Lower leg skin (tissue), 4 donors: ENCODE results near the gene SOCS2. TPM values are rescaled to one million over a fixed set of nuclear protein-coding genes. Genes with fewer than 3 reads are reported as not detected.

Experiments used
- DNase-seq, 2 donors: peaks; one replicate each; pipeline ENCODE4 v3.0.0-alpha.2; 2019; ENCODE audit warnings: low spot score in 2 of 2
- H3K4me3 ChIP-seq: fragments of 200-600 bp; sonication (generic); 2 replicates; pipeline ENCODE4 v1.5.1; 2017; ENCODE audit warnings: mild to moderate bottlenecking, low read depth; ENCODE audit not compliant: poor library complexity, severe bottlenecking
- CTCF ChIP-seq, 3 donors: fragments of 450-650 bp; IDR thresholded peaks; one replicate each; pipeline ENCODE4 v1.5.1; 2016; ENCODE audit warnings: antibody characterized with exemption in 3 of 3, mild to moderate bottlenecking in 3 of 3, moderate library complexity in 2 of 3
- POLR2A ChIP-seq, 2 donors: fragments of 450-650 bp; IDR thresholded peaks; one replicate each; pipeline ENCODE4 v1.6.1; 2016 to 2017; ENCODE audit warnings: antibody characterized with exemption in 2 of 2, mild to moderate bottlenecking in 1 of 2, moderate library complexity in 1 of 2
- WGBS, 2 donors: methylation state at CpG; one replicate each; pipeline ENCODE4 v1.1.5; 2018; 5-methylcytosine and 5-hydroxymethylcytosine counted together
- intact Hi-C: fragments of 100-400 bp; cut with DNase I; formaldehyde crosslinking; loops from one replicate; pipeline ENCODE4 v1.15.0; 2023; ENCODE audit warnings: low total_unique reads
- total RNA-seq, 4 donors: library from RNA; depleted of rRNA; stranded (reverse); fragments of >200 nt; gene quantifications; one replicate each; pipeline ENCODE4 v1.1.0, GENCODE V29; 2016

The SOCS2 gene
- total RNA-seq, 4 donors from 2014 or later = 4.2 to 14.2 (median 9.2) TPM

GRCh38 chr12:93599192-93599591, 26.7 kb downstream of the SOCS2 start:
- WGBS, 2 donors = 96 to 99% methylated on average over 3 of the region's 3 CpGs
- no peak overlapping the region for H3K4me3 ChIP-seq
- no peak for DNase-seq
- no peak for TF ChIP-seq CTCF (IDR thresholded peaks at IDR 0.05)
- TF ChIP-seq POLR2A (IDR thresholded peaks at IDR 0.05) = no peak
- intact Hi-C loops = no loop called here

- WGBS, 2 donors = 95% methylated on average over 2 of the region's 2 CpGs
- intact Hi-C loops = no loop called here
- H3K4me3 ChIP-seq = no peak overlapping the region
- DNase-seq = no peak
- TF ChIP-seq POLR2A (IDR thresholded peaks at IDR 0.05) (no peak), CTCF (IDR thresholded peaks at IDR 0.05) (no peak)
Observed at GRCh38 chr12:93601591-93601990, 29.1 kb downstream of the SOCS2 start.

GRCh38 chr12:93602897-93603668, 30.6 kb downstream of the SOCS2 start:
- no peak for DNase-seq
- intact Hi-C loops = no loop called here
- H3K4me3 ChIP-seq = no peak overlapping the region
- TF ChIP-seq POLR2A (IDR thresholded peaks at IDR 0.05) (no peak), CTCF (IDR thresholded peaks at IDR 0.05) (no peak)
- 67 to 81% methylated on average over 8 of the region's 8 CpGs for WGBS, 2 donors

GRCh38 chr12:93603762-93604161, 31.3 kb downstream of the SOCS2 start:
- DNase-seq = no peak
- TF ChIP-seq CTCF (IDR thresholded peaks at IDR 0.05) (no peak), POLR2A (IDR thresholded peaks at IDR 0.05) (no peak)
- WGBS, 2 donors = 55 to 57% methylated on average over 4 of the region's 4 CpGs
- intact Hi-C loops = no loop called here
- H3K4me3 ChIP-seq = no peak overlapping the region

GRCh38 chr12:93608313-93608712, 35.8 kb downstream of the SOCS2 start:
- intact Hi-C loops = loop anchor here (5.0 kb wide), 1 partner anchor 54 kb away; no protein-coding TSS in a partner anchor
- H3K4me3 ChIP-seq = no peak overlapping the region
- TF ChIP-seq CTCF (IDR thresholded peaks at IDR 0.05) (no peak), POLR2A (IDR thresholded peaks at IDR 0.05) (no peak)
- WGBS, 2 donors = 93 to 100% methylated on average over 1 of the region's 1 CpG
- no peak for DNase-seq
